PFSK-1 (cell line): ENCODE data around the gene NLN.

Experiments used
- POLR2AphosphoS5 ChIP-seq: IDR thresholded peaks from 2 replicates; pipeline ENCODE4 v1.6.1; 2012; ENCODE audit warnings: low read depth, mild to moderate bottlenecking, control low read depth, low read length, moderate library complexity
- SIN3A ChIP-seq: IDR thresholded peaks from 2 replicates; pipeline ENCODE4 v1.6.1; 2012; ENCODE audit warnings: mild to moderate bottlenecking, low read length, moderate library complexity, borderline replicate concordance; ENCODE audit not compliant: insufficient read depth
- TAF1 ChIP-seq: IDR thresholded peaks from 2 replicates; pipeline ENCODE4 v1.6.1; 2012; ENCODE audit warnings: low read length, control low read depth, borderline replicate concordance; ENCODE audit not compliant: insufficient read depth
- TF ChIP-seq, protein P1 (sequence below), 2 experiments: IDR thresholded peaks; 2 replicates each; pipeline versions ENCODE4 v1.6.1 to v1.8.0; 2011 to 2012; ENCODE audit warnings: low read depth in 2 of 2, low read length in 2 of 2, control low read depth in 1 of 2, inconsistent platforms in 1 of 2, mild to moderate bottlenecking in 1 of 2, moderate library complexity in 1 of 2; ENCODE audit not compliant: insufficient read depth in 1 of 2

DNA sequence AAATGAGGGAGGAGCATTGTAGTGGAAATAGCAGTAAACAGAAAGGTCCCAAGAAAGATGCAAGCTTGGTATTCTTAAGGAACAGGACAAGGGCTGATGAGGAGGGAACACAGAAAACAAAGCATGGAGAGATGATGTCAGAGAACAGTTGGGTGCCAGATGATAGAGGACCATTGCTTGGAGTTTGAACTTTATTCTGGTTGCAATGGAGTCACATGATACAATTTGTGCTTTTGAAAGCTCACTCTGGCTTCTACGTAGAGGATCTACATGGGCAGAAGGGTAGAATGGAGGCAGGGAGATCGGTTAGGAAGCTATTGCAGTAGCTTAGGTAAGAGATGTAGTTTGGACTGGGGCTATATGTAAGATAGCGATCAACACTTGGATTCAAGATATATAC, 39.9 kb upstream of the NLN start:
- no peak for TF ChIP-seq POLR2AphosphoS5
- no peak for TF ChIP-seq TAF1
- TF ChIP-seq, protein P1, sequence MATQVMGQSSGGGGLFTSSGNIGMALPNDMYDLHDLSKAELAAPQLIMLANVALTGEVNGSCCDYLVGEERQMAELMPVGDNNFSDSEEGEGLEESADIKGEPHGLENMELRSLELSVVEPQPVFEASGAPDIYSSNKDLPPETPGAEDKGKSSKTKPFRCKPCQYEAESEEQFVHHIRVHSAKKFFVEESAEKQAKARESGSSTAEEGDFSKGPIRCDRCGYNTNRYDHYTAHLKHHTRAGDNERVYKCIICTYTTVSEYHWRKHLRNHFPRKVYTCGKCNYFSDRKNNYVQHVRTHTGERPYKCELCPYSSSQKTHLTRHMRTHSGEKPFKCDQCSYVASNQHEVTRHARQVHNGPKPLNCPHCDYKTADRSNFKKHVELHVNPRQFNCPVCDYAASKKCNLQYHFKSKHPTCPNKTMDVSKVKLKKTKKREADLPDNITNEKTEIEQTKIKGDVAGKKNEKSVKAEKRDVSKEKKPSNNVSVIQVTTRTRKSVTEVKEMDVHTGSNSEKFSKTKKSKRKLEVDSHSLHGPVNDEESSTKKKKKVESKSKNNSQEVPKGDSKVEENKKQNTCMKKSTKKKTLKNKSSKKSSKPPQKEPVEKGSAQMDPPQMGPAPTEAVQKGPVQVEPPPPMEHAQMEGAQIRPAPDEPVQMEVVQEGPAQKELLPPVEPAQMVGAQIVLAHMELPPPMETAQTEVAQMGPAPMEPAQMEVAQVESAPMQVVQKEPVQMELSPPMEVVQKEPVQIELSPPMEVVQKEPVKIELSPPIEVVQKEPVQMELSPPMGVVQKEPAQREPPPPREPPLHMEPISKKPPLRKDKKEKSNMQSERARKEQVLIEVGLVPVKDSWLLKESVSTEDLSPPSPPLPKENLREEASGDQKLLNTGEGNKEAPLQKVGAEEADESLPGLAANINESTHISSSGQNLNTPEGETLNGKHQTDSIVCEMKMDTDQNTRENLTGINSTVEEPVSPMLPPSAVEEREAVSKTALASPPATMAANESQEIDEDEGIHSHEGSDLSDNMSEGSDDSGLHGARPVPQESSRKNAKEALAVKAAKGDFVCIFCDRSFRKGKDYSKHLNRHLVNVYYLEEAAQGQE (IDR thresholded peaks at IDR 0.05; ENCODE audit: insufficient read depth in 1 of 2, low read depth in 2 of 2, low read length in 2 of 2): no peak
- TF ChIP-seq SIN3A: no peak
